Activated CD4-positive, CD25-positive, alpha-beta regulatory T cell treated with anti-CD3 and anti-CD28 coated beads, Interleukin-2, amount 50 U/mL, for 16 hours (primary cell): ENCODE data around the gene INCA1.
"Not testable (repeated sequence)": the region's sequence is repeated elsewhere in the genome, so short reads cannot be mapped to it uniquely, and the experiment has no call there.

ENCODE experiments used
- DNase-seq: peaks from one replicate; pipeline ENCODE4 v3.0.0-alpha.2; 2020; ENCODE audit warnings: low read depth, low spot score

INCA1 gene

GRCh38 chr17:4997302-4998026, at the start of gene INCA1, which contains the start of gene KIF1C:
INCA1 (minus strand) TSS chr17:4997522; CDS start chr17:4994437, 3,085 bp downstream.
KIF1C (plus strand) TSS chr17:4997950; CDS start chr17:5000247, 2,297 bp downstream.
- DNase-seq, result peak; percentile 77

GRCh38 chr17:5045496-5045895, 48.2 kb upstream of the INCA1 start:
- DNase-seq, result no peak

GRCh38 chr17:5044630-5045029, 47.3 kb upstream of the INCA1 start:
- no peak for DNase-seq

GRCh38 chr17:5043524-5043923, 46.2 kb upstream of the INCA1 start:
- no peak for DNase-seq

- DNase-seq, result no peak
Measured at GRCh38 chr17:5042157-5043022, 45.1 kb upstream of the INCA1 start.

GRCh38 chr17:5035315-5035714, 38.0 kb upstream of the INCA1 start, which contains the start of gene SLC52A1:
SLC52A1 (minus strand) TSS chr17:5035426; CDS start chr17:5034606, 820 bp downstream.
- DNase-seq, result no peak

GRCh38 chr17:5034651-5035050, 37.3 kb upstream of the INCA1 start:
- no peak for DNase-seq

GRCh38 chr17:5034063-5034462, 36.7 kb upstream of the INCA1 start:
- DNase-seq, result no peak

GRCh38 chr17:5033352-5034015, 36.2 kb upstream of the INCA1 start:
- no peak for DNase-seq

- DNase-seq, result no peak
Measured at GRCh38 chr17:5032865-5033264, 35.5 kb upstream of the INCA1 start.

GRCh38 chr17:5031365-5032082, 34.2 kb upstream of the INCA1 start:
- DNase-seq, result peak; percentile 70

- not testable (repeated sequence) for DNase-seq
Measured at GRCh38 chr17:5030168-5030567, 32.8 kb upstream of the INCA1 start.

GRCh38 chr17:5027916-5028315, 30.6 kb upstream of the INCA1 start:
- no peak for DNase-seq

- no peak for DNase-seq
Measured at GRCh38 chr17:5027299-5027698, 30.0 kb upstream of the INCA1 start.

- DNase-seq, result no peak
Measured at GRCh38 chr17:5024604-5025003, 27.3 kb upstream of the INCA1 start.

GRCh38 chr17:5023588-5024147, 26.3 kb upstream of the INCA1 start:
- no peak for DNase-seq

- no peak for DNase-seq
Measured at GRCh38 chr17:5022171-5022711, 24.9 kb upstream of the INCA1 start.

GRCh38 chr17:5020502-5021023, 23.2 kb upstream of the INCA1 start:
- DNase-seq, result no peak

GRCh38 chr17:5019475-5019956, 22.2 kb upstream of the INCA1 start:
- DNase-seq, result no peak

GRCh38 chr17:5014357-5014756, 17.0 kb upstream of the INCA1 start:
- DNase-seq, result no peak
